GM20000 (cell line): Measurements from ENCODE around the gene C1QB.

Experiments used
- DNase-seq: peaks from one replicate; pipeline ENCODE4 v3.0.0; 2012; ENCODE audit warnings: low spot score
- CTCF ChIP-seq: IDR thresholded peaks from 2 replicates; pipeline ENCODE4 v1.5.1; 2012; ENCODE audit warnings: mild to moderate bottlenecking, control low read depth; ENCODE audit errors: extremely low read depth, missing control alignments

C1QB gene

GRCh38 chr1:22676916-22677583 is 24.0 kb downstream of the C1QB start:
- DNase-seq: no peak
- no peak for TF ChIP-seq CTCF

GRCh38 chr1:22677931-22678896 is 25.2 kb downstream of the C1QB start:
- DNase-seq: no peak
- no peak for TF ChIP-seq CTCF

GRCh38 chr1:22680726-22681125 is 27.7 kb downstream of the C1QB start:
- DNase-seq: no peak
- TF ChIP-seq CTCF: no peak

- TF ChIP-seq CTCF: no peak
- no peak for DNase-seq
Observed at GRCh38 chr1:22681556-22682276, 28.7 kb downstream of the C1QB start.

- no peak for DNase-seq
- TF ChIP-seq CTCF: no peak
Observed at GRCh38 chr1:22683547-22683946, 30.5 kb downstream of the C1QB start.

GRCh38 chr1:22685591-22686059 is 32.6 kb downstream of the C1QB start:
- no peak for TF ChIP-seq CTCF
- DNase-seq: no peak
